BE2C (cell line): ENCODE results near the gene CNTN3.

Source experiments
- DNase-seq: peaks from one replicate; pipeline ENCODE4 v3.0.0-alpha.2; 2020
- H3K27me3 ChIP-seq: fragments of 250-450 bp; sonication (Bioruptor Pico); 2 replicates; pipeline ENCODE4 v1.5.1; 2020; ENCODE audit warnings: mild to moderate bottlenecking
- H3K36me3 ChIP-seq: fragments of 250-450 bp; sonication (Bioruptor Pico); 2 replicates; pipeline ENCODE4 v1.5.1; 2020; ENCODE audit warnings: mild to moderate bottlenecking
- H3K4me1 ChIP-seq: fragments of 250-450 bp; sonication (Bioruptor Pico); 2 replicates; pipeline ENCODE4 v1.5.1; 2020
- H3K4me3 ChIP-seq: 2 replicates; pipeline ENCODE4 v1.5.1; 2011; ENCODE audit warnings: low read depth, low read length
- H3K9me3 ChIP-seq: fragments of 250-450 bp; sonication (Bioruptor Pico); 2 replicates; pipeline ENCODE4 v1.5.1; 2020
- CTCF ChIP-seq: IDR thresholded peaks from 2 replicates; pipeline ENCODE4 v1.5.1; 2012; ENCODE audit warnings: mild to moderate bottlenecking, low read depth, low read length

Gene CNTN3

GRCh38 chr3:74621581-74621980 lies 7.1 kb upstream of the CNTN3 start:
- H3K27me3 ChIP-seq, result no peaks in the 10 kb centered on the region
- TF ChIP-seq CTCF, result no peak
- H3K36me3 ChIP-seq, result no peaks in the 10 kb centered on the region
- no peak for DNase-seq
- no peaks in the 10 kb centered on the region for H3K9me3 ChIP-seq
- H3K4me1 ChIP-seq, result no peaks in the 10 kb centered on the region
- H3K4me3 ChIP-seq, result no peak overlapping the region

- Histone ChIP-seq H3K4me3 (no peak overlapping the region), H3K9me3 (no peaks in the 10 kb centered on the region), H3K4me1 (no peaks in the 10 kb centered on the region), H3K36me3 (no peaks in the 10 kb centered on the region), H3K27me3 (peaks cover 31% of the 10 kb centered on the region)
- no peak for DNase-seq
- no peak for TF ChIP-seq CTCF
Measured at GRCh38 chr3:74617776-74618175, 3.3 kb upstream of the CNTN3 start.

GRCh38 chr3:74613521-74614106 lies 845 bp downstream of the CNTN3 start:
- DNase-seq, result no peak
- no peaks in the 10 kb centered on the region for H3K36me3 ChIP-seq
- peak overlapping the region; percentile 21; the same call in 1 of the 2 replicates for H3K4me3 ChIP-seq
- no peak for TF ChIP-seq CTCF
- no peaks in the 10 kb centered on the region for H3K4me1 ChIP-seq
- peaks cover 51% of the 10 kb centered on the region for H3K27me3 ChIP-seq
- H3K9me3 ChIP-seq, result no peaks in the 10 kb centered on the region

GRCh38 chr3:74613060-74613459 lies 1.4 kb downstream of the CNTN3 start:
- Histone ChIP-seq H3K27me3 (peaks cover 54% of the 10 kb centered on the region), H3K4me1 (no peaks in the 10 kb centered on the region), H3K36me3 (no peaks in the 10 kb centered on the region), H3K4me3 (no peak overlapping the region), H3K9me3 (no peaks in the 10 kb centered on the region)
- no peak for DNase-seq
- no peak for TF ChIP-seq CTCF

- no peaks in the 10 kb centered on the region for H3K4me1 ChIP-seq
- no peak overlapping the region for H3K4me3 ChIP-seq
- peaks cover 66% of the 10 kb centered on the region for H3K27me3 ChIP-seq
- DNase-seq, result no peak
- TF ChIP-seq CTCF, result no peak
- H3K9me3 ChIP-seq, result no peaks in the 10 kb centered on the region
- no peaks in the 10 kb centered on the region for H3K36me3 ChIP-seq
Measured at GRCh38 chr3:74611206-74611605, 3.3 kb downstream of the CNTN3 start.

- Histone ChIP-seq H3K4me3 (no peak overlapping the region), H3K27me3 (peaks cover 38% of the 10 kb centered on the region), H3K36me3 (no peaks in the 10 kb centered on the region), H3K4me1 (no peaks in the 10 kb centered on the region), H3K9me3 (no peaks in the 10 kb centered on the region)
- no peak for TF ChIP-seq CTCF
- DNase-seq, result no peak
Measured at GRCh38 chr3:74607803-74608202, 6.7 kb downstream of the CNTN3 start.
